ENCODE data around the gene CD27. TPM values are rescaled to one million over a fixed set of nuclear protein-coding genes. Genes with fewer than 3 reads are reported as not detected.
"Not testable (repeated sequence)": the region's sequence is repeated elsewhere in the genome, so short reads cannot be mapped to it uniquely, and the experiment has no call there.

CD27 gene
- polyA plus RNA-seq, 1 donor = 1.5 TPM

- DNase-seq (ENCODE audit: low read depth) = no peak
Observed at GRCh38 chr12:6461401-6462233, 16.9 kb downstream of the CD27 start.

- DNase-seq (ENCODE audit: low read depth) = no peak
Observed at GRCh38 chr12:6462234-6462995, 17.7 kb downstream of the CD27 start.

DNA sequence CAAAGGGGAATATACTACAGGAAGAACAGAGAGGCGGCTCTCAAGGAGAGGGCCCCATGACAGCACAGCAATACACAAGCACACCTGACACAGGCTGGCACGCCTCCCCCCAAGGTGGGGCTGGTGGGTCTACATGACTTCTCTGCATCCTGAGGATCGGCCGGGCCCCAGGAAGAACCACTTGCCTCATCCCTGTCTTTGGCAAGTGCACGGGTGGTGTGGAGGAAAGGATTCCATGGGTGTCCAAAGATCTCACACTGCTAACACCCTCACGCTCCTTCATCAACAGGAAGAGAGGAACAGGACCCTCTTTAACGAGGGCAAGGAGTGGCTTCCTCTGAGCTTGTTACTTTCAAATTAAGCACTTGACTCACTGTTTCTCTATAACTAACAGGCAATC is 18.5 kb downstream of the CD27 start:
- DNase-seq (ENCODE audit: low read depth) = no peak

DNA sequence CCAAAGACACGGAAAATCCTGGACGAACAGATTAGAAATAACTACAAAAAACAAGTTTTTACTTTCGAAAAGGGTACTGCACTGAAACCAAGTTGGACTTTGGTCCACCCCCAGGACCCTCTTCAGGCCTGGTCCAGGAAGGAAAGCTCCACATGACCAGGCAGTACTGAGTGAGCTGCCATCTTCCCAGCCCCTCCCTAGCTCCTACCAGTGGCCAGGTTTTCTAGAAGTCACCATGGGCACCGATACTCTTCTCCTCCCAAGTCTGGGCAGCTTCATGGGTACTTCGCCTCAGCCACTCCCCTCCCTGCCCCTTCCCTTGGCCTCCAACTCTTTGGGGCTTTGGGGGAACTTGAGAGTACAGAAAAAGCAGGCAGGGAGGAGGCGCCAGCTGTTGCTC is 19.1 kb downstream of the CD27 start:
- DNase-seq (ENCODE audit: low read depth) = no peak

GRCh38 chr12:6464531-6464930 is 19.8 kb downstream of the CD27 start:
- DNase-seq (ENCODE audit: low read depth) = no peak

DNA sequence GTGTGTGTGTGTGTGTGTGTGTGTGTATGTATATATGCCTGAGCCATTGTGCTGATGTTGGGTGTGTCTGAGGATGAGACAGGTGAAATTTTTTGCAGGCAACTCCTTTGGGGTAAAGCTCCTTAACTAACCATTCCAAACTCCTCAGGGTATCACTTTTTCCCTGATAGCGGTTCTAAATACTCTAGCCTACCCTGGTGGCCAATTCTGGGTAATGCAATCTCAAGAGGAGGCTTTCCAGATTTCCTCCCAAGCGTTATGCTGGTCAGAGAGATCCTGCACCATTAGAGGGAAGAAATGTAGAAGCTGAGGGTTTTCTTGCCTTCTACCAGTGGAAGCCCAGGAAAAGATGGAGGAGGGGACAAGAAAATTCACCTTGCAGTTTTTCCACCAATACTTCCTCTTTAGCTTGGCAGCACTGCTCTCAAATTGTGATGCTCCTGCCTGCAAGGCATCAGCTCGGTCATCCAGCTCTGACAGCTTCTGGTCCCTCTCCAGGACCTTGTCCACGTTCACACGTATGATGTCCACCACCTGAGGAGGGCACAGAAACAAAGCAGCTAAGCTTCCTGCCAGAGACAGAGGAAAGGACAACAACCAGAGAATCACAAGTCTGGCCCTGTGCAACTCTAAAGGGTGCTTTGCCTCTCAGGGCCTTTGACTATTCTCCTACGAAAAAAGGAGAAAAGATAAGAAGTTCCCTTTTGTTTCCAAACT is 20.9 kb downstream of the CD27 start:
- DNase-seq (ENCODE audit: low read depth) = peak; percentile 50

DNA sequence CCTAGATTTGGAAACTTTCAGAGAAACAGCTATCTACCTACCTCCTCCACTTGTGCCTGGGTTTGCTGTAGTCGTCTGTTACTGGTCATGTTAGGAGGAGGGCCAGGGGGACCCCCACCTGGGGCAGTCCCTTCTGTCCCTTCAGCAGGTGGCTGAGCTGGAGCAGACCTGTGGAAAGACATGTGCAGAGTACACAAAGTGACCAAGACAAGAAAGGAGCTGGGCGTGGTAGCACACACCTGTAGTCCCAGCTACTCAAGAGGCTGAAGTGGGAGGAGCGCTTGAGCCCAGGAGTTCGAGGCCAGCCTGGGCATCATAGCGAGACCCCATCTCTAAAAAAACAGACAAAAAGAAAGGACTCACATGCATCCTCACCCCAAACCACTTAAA is 21.4 kb downstream of the CD27 start:
- DNase-seq (ENCODE audit: low read depth) = no peak

- DNase-seq (ENCODE audit: low read depth) = not testable (repeated sequence)
Observed at GRCh38 chr12:6466751-6467150, 22.0 kb downstream of the CD27 start.

GRCh38 chr12:6467571-6468282 is 23.0 kb downstream of the CD27 start:
- DNase-seq (ENCODE audit: low read depth) = not testable (repeated sequence)

DNA sequence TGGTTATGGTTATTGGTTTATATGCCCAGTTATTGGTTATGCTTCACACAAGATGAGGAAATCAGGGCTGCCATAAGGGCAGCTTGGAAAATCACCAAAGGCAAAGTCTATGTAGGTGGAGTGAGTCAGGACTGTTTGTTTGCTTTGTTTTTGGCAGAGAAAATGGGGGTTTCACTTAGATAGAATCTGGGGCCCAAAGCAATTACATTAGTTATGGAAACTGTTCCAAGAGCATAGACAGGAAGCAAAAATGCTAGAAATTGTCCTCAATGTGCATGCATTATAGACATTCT is 23.5 kb downstream of the CD27 start:
- no peak for DNase-seq (ENCODE audit: low read depth)

GRCh38 chr12:6469092-6469491 is 24.3 kb downstream of the CD27 start:
- DNase-seq (ENCODE audit: low read depth) = no peak

DNA sequence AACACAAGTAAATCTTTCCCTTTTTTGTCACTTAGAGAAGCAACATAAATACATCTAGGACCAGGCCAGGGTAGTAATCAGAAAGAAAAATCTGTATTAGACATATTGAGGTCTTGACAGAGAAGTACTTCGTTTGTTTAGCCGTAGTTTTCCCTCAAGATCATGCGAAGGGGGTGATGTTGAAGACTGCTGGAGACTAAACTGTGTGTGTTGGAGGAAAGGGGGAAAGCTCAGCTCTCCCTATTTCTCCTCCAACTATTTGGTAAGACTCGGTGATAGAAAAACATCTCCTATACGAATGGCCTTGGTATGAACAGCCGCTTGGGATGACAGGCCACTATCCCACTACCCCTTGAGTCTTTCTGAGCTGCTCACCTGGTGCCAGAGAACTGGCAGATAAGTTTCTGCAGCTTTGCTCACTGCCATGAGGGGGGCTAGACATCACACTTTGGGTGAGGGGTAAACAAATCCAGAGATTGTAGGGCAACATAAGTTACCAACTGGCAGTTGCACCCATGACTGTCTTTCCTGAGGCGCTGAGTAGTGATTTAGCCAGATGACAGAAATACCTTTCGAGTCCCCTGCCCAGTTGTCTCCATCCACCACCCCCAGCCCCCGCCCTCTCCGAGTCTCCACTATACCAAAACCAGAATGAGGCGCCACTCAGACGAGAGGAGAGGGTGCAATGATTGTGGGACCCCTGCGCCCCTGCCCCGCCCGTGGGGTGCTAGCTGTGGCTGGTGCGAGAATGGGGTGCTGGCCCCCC is 25.0 kb downstream of the CD27 start:
- no peak for DNase-seq (ENCODE audit: low read depth)

DNA sequence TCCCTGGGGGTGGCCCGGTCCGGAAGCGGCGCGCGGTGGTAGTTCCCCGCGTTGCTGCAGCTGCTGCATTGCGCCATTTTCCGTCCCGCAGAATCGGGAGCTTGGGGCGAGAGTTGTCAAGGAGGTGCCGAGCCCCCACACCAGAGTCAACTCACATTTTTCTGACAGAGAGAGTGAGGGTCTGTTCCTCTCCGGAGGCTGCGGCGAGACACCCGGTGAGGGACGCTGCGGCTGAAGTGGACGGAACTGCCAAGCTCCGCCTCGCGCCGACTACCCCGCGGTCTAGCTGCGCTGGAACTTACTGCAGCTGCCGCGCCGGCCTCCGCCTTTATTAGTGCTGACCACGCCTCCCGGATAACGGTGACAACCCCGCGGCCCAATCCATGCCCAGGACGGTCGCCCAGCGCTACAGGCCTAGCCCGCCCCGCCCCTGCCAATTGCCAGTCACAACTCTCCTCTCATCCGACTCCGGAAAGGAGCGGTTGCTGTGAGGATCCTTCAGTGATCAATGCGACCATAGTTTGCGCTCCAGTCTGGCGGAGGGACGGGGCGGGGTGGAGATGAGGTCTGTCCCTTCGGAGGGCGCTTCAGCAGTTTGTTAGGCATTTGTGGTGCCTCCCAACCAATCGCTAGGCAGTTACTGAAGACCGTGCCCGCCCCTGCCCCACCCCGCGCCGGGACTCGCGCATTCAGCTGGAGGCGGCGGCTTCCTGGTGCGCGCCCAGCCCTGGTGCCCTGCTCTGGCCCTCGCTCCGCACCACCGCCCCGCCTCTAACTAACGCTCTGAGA is 25.8 kb downstream of the CD27 start, which contains the start of gene VAMP1:
Gene VAMP1 (minus strand): TSS at position 303 of the 789 bp plus-strand sequence. CDS start 146 bp downstream, at position 157.
- peak; percentile 90 for DNase-seq (ENCODE audit: low read depth)

DNA sequence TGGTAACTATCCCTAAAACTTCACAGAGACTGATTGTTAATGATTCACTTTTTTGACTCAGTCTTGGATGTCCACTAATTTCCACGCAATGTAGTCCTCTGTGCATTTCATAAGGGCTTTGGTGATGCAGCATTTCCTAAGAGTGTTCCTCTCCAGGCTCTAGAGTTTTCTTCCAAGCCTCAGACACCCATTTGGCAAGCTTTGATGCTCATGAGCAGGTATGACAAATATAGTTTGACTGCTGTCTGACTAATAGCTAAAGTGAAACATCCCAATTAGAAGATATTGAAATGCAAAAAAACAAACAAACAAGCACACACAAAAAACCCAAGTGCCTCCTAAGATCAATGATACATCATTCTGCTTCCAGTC is 27.2 kb downstream of the CD27 start:
- no peak for DNase-seq (ENCODE audit: low read depth)

GRCh38 chr12:6472491-6472890 is 27.7 kb downstream of the CD27 start:
- DNase-seq (ENCODE audit: low read depth) = no peak

GRCh38 chr12:6475233-6475975 is 30.6 kb downstream of the CD27 start:
- not testable (repeated sequence) for DNase-seq (ENCODE audit: low read depth)

- no peak for DNase-seq (ENCODE audit: low read depth)
Observed at GRCh38 chr12:6476489-6476888, 31.7 kb downstream of the CD27 start.

- not testable (repeated sequence) for DNase-seq (ENCODE audit: low read depth)
Observed at GRCh38 chr12:6477601-6478377, 33.0 kb downstream of the CD27 start.

DNA sequence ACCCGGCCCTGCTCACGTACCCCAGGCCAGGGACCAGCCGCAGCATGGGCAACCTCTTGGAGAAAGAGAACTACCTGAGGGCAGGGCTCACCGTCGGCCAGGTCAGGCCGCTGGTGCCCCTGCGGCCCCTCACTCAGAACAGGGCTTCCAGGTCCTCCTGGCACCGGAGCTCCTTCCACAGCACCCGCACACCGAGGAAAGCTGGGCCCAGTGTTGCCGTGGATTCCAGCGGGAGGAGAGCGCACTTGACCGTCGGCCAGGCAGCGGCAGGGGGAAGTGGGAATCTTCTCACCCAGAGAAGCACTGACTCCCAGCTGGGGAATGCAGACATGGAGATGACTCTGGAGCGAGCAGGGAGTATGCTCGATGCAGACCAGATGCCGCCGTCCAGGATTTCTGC is 33.7 kb downstream of the CD27 start:
- no peak for DNase-seq (ENCODE audit: low read depth)

Data from forelimb muscle (tissue), 1 donor.